GM18511 (cell line): ENCODE data around the gene SIGLEC6.

Experiments
- ATAC-seq: cut with Tn5 transposase; IDR thresholded peaks from one replicate; pipeline ENCODE4 v1.9.1; 2021; ENCODE audit warnings: mild to moderate bottlenecking, moderate library complexity; ENCODE audit not compliant: unreplicated experiment

Gene SIGLEC6

GRCh38 chr19:51478381-51479234 is 52.9 kb downstream of the SIGLEC6 start, which contains the start of gene CEACAM18:
Gene CEACAM18, plus strand, starts transcription at chr19:51478539.
- ATAC-seq: no peak

DNA sequence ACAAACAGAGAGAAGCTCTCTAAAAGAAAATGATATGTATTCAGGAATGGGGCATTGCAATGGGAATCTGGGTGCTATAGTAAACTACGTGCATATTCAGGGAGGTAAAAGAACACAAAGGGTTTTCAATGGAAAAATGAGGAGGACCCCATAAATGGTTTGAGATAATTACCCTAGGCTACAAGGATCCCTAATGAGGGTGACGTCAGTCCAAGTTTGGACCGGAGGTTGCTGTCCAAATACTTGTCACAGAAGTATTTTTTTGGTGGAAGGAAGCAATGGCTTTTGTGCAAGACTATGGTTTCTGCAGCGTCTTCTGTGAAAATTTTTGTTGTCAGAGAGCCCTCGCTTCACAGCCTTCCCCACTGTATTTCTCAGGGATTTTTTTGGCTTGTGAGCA is 54.1 kb downstream of the SIGLEC6 start:
- no peak for ATAC-seq

DNA sequence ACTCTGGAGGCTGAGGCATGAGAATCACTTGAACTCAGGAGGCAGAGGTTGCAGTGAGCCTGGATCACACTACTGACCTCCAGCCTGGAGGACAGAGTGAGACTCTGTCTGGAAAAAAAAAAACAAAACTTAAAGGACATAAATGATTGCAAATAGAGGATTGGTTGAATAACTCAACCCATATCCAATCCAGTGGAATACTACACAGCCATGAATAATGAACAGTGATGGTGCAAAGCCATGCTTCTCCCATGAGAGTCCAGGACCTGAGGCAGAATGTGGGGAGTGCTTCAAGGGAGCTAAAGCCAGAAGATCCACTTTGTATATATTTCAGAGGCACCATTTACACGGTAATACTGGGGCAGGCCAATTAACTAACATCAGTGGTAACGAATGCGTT is 55.3 kb downstream of the SIGLEC6 start:
- ATAC-seq: no peak

- no peak for ATAC-seq
Measured at GRCh38 chr19:51473009-51473707, 58.3 kb downstream of the SIGLEC6 start.

DNA sequence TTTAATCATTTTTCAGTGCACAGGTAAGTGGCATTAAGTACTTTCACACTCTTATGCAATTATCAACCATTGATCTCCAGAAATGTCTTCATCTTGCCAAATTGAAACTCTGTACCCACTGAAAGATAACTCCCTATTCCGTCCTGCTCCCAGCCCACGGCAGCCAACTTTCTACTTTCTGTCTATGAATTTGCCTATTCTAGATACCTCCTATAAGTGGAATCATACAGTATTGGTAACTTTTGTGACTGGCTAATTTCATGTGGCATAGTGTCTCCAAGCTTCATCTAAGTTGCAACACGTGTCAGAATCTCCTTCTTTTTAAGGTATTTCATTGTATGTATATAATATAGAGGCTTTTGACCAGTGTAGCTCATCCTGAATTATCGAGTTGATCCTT is 58.9 kb downstream of the SIGLEC6 start:
- ATAC-seq: no peak

GRCh38 chr19:51471527-51471926 is 59.9 kb downstream of the SIGLEC6 start:
- no peak for ATAC-seq

- ATAC-seq: no peak
Measured at GRCh38 chr19:51470966-51471365, 60.5 kb downstream of the SIGLEC6 start.

DNA sequence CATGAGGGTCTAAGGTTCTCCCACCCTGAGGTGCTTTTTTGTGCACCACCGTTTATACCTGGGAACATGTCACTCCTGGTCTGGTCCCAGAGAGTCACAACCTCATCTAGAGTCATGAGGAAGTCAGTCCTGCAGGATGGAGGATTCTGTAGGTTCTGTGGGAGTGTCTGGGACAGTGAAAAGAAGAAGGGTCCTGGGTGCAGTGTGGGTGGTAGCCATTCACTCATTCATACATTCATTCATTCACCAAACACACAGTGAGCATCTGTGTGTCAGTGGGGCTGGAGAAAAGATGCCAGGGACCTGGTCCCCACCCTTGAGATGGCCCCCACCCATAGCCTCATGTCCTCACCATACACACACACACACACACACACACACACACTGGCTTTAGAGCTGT is 61.8 kb downstream of the SIGLEC6 start:
- no peak for ATAC-seq

DNA sequence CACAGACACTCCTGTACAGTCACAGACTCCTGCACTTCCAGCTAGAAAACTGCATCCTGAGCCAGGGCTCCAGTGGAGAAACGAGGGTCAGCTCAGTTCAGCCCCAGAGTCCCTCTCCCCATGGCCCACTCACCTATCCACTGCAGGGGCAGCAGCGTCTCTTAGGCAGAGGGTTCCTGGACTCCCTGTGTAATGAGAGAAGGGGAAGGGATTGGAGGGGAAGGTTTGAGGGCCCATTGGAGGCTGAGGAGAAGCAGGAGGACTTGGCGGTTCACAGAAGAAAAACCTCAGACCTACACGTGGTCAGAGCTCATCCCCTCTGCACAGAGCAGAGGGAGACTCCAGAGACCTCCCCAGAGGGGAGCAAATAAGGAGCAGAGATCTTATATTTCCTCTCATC is 62.3 kb downstream of the SIGLEC6 start:
- ATAC-seq: no peak

DNA sequence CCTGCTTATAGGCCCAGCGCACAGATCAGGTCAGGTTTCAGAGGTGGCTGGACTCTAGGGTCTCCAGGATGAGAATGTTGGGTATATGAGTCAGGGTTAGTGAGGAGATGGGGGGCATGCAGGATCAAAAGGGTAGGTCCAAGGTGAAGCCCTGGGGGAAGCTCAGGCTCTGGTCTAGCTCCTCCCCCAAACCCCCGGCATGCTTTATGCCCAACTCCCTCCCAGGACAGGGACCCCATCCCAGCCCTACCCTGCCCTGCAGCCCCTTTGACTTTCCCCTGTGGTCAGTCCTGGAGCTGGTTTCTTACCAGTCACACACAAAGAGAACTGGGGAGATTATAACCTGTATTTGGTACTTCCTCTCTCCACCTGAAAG is 62.9 kb downstream of the SIGLEC6 start:
- ATAC-seq: no peak

DNA sequence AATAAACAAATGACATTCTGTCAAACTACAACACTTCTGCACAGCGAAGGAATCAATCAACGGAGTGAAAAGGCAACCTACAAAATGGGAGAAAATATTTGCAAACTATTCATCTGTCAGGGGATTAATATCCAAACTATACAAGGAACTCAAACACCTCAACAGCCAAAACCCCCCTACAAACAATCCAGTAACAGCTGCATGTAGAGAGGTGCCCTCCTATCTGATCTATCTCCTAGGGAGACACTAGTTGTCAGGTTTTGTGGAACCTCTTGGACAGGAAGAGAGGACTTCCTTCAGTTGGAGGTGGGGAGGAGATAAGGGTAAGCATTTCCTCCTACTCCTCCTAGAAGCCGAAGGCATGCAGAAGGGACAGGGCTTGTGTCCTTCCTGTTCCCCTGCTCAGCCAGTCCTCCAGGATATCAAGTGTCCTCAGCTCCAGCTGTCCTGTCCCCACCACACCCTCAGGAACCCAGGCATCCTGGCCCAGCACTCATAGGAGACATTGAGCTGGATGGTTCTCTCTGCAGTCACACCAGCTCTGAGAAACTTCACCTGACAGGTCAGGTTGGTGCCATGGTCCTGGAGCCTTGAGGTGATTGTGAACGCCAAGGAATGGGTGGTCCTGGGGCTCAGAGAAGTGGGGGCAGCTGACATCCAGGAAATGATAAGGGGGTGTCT is 63.5 kb downstream of the SIGLEC6 start:
- ATAC-seq: no peak
